Panc1 (cell line): ENCODE results near the gene TEKT3. TPM values are rescaled to one million over a fixed set of nuclear protein-coding genes. Genes with fewer than 3 reads are reported as not detected.

Source experiments
- ATAC-seq: fragments of 200-7000 bp; cut with Tn5 transposase; 2 replicates; pipeline ENCODE4 v1.9.1; 2020; ENCODE audit warnings: mild to moderate bottlenecking, moderate library complexity
- BruUV-seq: library from RNA; stranded (reverse); fragments of 400-500 nt; replicated peaks from 2 replicates; lab custom pipeline; 2021; lab: Mats Ljungman, UMichigan
- CTCF ChIA-PET: fragments of 300-600 bp; sonication (Branson Sonifier 250); formaldehyde crosslinking; loops from one replicate; lab custom pipeline; 2022; ENCODE audit warnings: antibody characterized with exemption; lab: Charles Lee
- POLR2A ChIA-PET: fragments of 300-600 bp; sonication (Branson Sonifier 250); formaldehyde crosslinking; loops from one replicate; lab custom pipeline; 2022; ENCODE audit warnings: antibody characterized with exemption; lab: Charles Lee
- DNase-seq: peaks from one replicate; pipeline ENCODE4 v3.0.0-alpha.2; 2010; ENCODE audit warnings: low read depth, low spot score
- H3K27ac ChIP-seq: 2 replicates; pipeline ENCODE4 v1.5.1; 2011; ENCODE audit warnings: mild to moderate bottlenecking, low read length, inconsistent platforms
- H3K27me3 ChIP-seq: fragments of 200-500 bp; sonication (Bioruptor generic); 2 replicates; pipeline ENCODE4 v1.6.0; 2014; ENCODE audit warnings: low read length, inconsistent platforms; ENCODE audit not compliant: control insufficient read depth, insufficient read depth
- H3K36me3 ChIP-seq: fragments of 200-500 bp; sonication (Bioruptor generic); 2 replicates; pipeline ENCODE4 v1.5.1; 2014; ENCODE audit warnings: inconsistent platforms, mild to moderate bottlenecking, low read length, moderate library complexity; ENCODE audit not compliant: control insufficient read depth, insufficient read depth
- H3K4me1 ChIP-seq: 2 replicates; pipeline ENCODE4 v1.5.1; 2011; ENCODE audit warnings: inconsistent platforms, mild to moderate bottlenecking, low read length, moderate library complexity; ENCODE audit not compliant: control insufficient read depth, insufficient read depth
- H3K4me3 ChIP-seq, 2 experiments: 2 replicates each; pipeline ENCODE4 v1.5.1; 2011 to 2012; ENCODE audit warnings: low read depth in 2 of 2, low read length in 2 of 2, mild to moderate bottlenecking in 2 of 2, inconsistent platforms in 1 of 2, moderate library complexity in 1 of 2
- H3K9me3 ChIP-seq: fragments of 200-500 bp; sonication (Bioruptor generic); 2 replicates; pipeline ENCODE4 v1.5.1; 2014; ENCODE audit warnings: low read depth, mild to moderate bottlenecking, inconsistent platforms, low read length, moderate library complexity; ENCODE audit not compliant: control insufficient read depth, insufficient read depth
- CTCF ChIP-seq: fragments of 450-650 bp; IDR thresholded peaks from 2 replicates; pipeline ENCODE4 v1.5.1; 2017; ENCODE audit warnings: mild to moderate bottlenecking
- POLR2AphosphoS5 ChIP-seq: IDR thresholded peaks from 2 replicates; pipeline ENCODE4 v1.6.1; 2012; ENCODE audit warnings: mild to moderate bottlenecking, low read depth, low read length, moderate library complexity
- REST ChIP-seq, 2 experiments: IDR thresholded peaks; 2 replicates each; pipeline ENCODE4 v1.6.1; 2011 to 2012; ENCODE audit warnings: low read depth in 2 of 2, control low read depth in 1 of 2, low read length in 1 of 2, mild to moderate bottlenecking in 1 of 2, moderate library complexity in 1 of 2; ENCODE audit not compliant: insufficient read depth in 1 of 2
- SIN3A ChIP-seq: IDR thresholded peaks from 2 replicates; pipeline ENCODE4 v1.6.1; 2012; ENCODE audit warnings: low read depth, mild to moderate bottlenecking, low read length, moderate library complexity, borderline replicate concordance; ENCODE audit not compliant: insufficient read depth
- TCF7L2 ChIP-seq: IDR thresholded peaks from 2 replicates; pipeline ENCODE4 v1.6.1; 2011; ENCODE audit warnings: mild to moderate bottlenecking, low read depth, low read length, inconsistent platforms
- in situ Hi-C: cut with HindIII; loops from 2 replicates; pipeline ENCODE4 v1.10.0; 2016; ENCODE audit warnings: low sequenced_read_pairs, low pct_unique_long_range_greater_than_20kb
- intact Hi-C: fragments of 100-400 bp; cut with micrococcal nuclease; formaldehyde crosslinking; loops from one replicate; pipeline ENCODE4 v1.10.0; 2022; ENCODE audit not compliant: unreplicated experiment
- total RNA-seq: library from RNA; stranded (reverse); gene quantifications from one replicate; pipeline ENCODE4 v1.2.1, GENCODE V29; 2021; ENCODE audit not compliant: unreplicated experiment

The TEKT3 gene
- total RNA-seq, 1 experiment from 2014 or later: not detected

GRCh38 chr17:15381707-15382106, 40.3 kb upstream of the TEKT3 start:
- BruUV-seq: no TSS peak
- in situ Hi-C loops (no loop called here), intact Hi-C loops (no loop called here)
- ATAC-seq (no peak), DNase-seq (no peak)
- Histone ChIP-seq H3K36me3 (no peaks in the 10 kb centered on the region), H3K27me3 (no peaks in the 10 kb centered on the region), H3K27ac (no peak overlapping the region), H3K4me3 (no peak overlapping the region), H3K4me1 (no peaks in the 10 kb centered on the region), H3K9me3 (no peaks in the 10 kb centered on the region)
- CTCF ChIA-PET: no interaction called here
- POLR2A ChIA-PET: no interaction called here
- TF ChIP-seq TCF7L2 (no peak), CTCF (no peak), REST (IDR thresholded peaks at IDR 0.05; ENCODE audit: insufficient read depth in 1 of 2, low read depth in 2 of 2, low read length in 1 of 2) (no peak), POLR2AphosphoS5 (no peak), SIN3A (no peak)

DNA sequence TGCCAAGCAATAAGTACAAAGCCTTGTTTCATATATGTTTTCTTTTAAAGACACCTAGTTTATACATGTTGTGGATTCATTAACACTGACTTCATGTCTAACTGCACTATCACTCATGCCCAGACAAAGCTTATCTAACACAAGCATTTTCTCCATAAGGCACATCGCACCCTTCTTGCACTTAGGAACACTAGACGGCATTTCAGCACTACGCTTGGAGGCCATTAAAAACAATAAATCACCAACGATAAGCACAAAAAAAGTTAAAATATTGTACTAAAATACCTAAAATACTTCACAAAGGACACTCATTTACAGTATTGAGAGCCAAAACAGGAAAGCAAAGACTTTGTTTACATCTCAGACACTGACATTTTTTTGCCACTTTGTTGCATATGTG, 39.0 kb upstream of the TEKT3 start:
- Histone ChIP-seq H3K4me1 (no peaks in the 10 kb centered on the region), H3K27me3 (no peaks in the 10 kb centered on the region), H3K4me3 (no peak overlapping the region), H3K9me3 (no peaks in the 10 kb centered on the region), H3K36me3 (no peaks in the 10 kb centered on the region), H3K27ac (no peak overlapping the region)
- DNase-seq (no peak), ATAC-seq (no peak)
- in situ Hi-C loops (no loop called here), intact Hi-C loops (no loop called here)
- POLR2A ChIA-PET: no interaction called here
- no peak for TF ChIP-seq CTCF
- TF ChIP-seq REST (IDR thresholded peaks at IDR 0.05; ENCODE audit: insufficient read depth in 1 of 2, low read depth in 2 of 2, low read length in 1 of 2): no peak
- TF ChIP-seq POLR2AphosphoS5: no peak
- TF ChIP-seq TCF7L2: no peak
- CTCF ChIA-PET: no interaction called here
- no TSS peak for BruUV-seq
